Effector memory CD8-positive, alpha-beta T cell (primary cell): ENCODE results near the gene BOLA2B.

ENCODE experiments used
- ATAC-seq: fragments of 150-1000 bp; cut with Tn5 transposase; replicated peaks from 2 replicates; pipeline ENCODE4 v1.10.0; 2021; ENCODE audit warnings: mild to moderate bottlenecking, moderate library complexity
- DNase-seq, 3 experiments: peaks; one replicate each; pipeline ENCODE4 v3.0.0; 2021
- H3K27ac Mint-ChIP-seq, 2 donors: one replicate each; pipeline ENCODE4 v1.8.0; 2022; ENCODE audit warnings: mild to moderate bottlenecking in 2 of 2, mixed read lengths in 2 of 2, moderate library complexity in 2 of 2
- H3K27me3 Mint-ChIP-seq, 2 donors: one replicate each; pipeline ENCODE4 v1.8.0; 2022; ENCODE audit warnings: mixed read lengths in 2 of 2
- H3K36me3 Mint-ChIP-seq: one replicate; pipeline ENCODE4 v1.8.0; 2022; ENCODE audit warnings: mild to moderate bottlenecking, moderate library complexity, mixed read lengths; ENCODE audit not compliant: insufficient read depth
- H3K4me1 Mint-ChIP-seq, 2 donors: one replicate each; pipeline ENCODE4 v1.8.0; 2022; ENCODE audit warnings: low read depth in 2 of 2, mixed read lengths in 2 of 2
- H3K4me3 Mint-ChIP-seq, 2 donors: one replicate each; pipeline ENCODE4 v1.8.0; 2022; ENCODE audit warnings: mild to moderate bottlenecking in 2 of 2, mixed read lengths in 2 of 2, moderate library complexity in 2 of 2
- H3K9me3 Mint-ChIP-seq, 2 donors: one replicate each; pipeline ENCODE4 v1.8.0; 2022; ENCODE audit warnings: mixed read lengths in 2 of 2

The BOLA2B gene

DNA sequence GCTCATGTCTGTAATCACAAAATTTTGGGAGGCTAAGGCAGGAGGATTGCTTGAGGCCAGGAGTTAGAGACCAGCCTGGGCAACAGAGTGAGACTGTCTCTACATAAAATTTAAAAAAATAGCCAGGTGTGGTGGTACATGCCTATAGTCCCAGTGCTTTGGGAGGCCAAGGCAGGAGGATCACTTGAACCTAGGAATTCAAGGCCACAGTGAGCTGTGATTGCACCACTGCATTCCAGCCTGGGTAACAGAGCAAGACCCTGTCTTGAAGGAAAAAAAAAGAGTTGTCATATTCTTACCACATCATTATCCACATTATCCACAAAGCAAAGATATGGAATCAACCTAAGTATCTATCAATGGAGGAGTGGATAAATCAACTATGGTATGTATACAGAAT is 49.4 kb downstream of the BOLA2B start:
- Mint-ChIP-seq H3K36me3 (no peaks in the 10 kb centered on the region), H3K9me3 (no peaks in the 10 kb centered on the region), H3K27ac (peak overlapping the region; percentile 63 to 73), H3K27me3 (no peaks in the 10 kb centered on the region), H3K4me1 (peaks cover 5 to 17% of the 10 kb centered on the region in 2 donors), H3K4me3 (no peak overlapping the region)
- ATAC-seq (no peak), DNase-seq (no peak)

DNA sequence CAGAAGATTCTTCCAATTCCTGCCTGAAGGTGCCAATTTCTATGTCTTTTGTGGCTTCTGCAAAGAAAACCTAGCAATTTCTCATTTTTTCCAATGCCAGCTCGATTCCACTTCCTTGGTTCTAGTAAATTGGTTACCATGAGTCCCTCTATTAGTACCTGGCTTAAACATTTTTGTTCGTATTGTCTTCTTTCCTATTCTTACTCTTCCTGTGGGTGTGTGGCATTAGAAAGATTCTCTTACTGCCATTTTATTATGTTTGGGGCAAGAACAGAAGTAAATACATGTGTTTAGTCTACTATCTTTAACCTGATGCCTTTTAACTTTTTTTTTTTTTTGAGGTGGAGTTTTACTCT is 50.1 kb downstream of the BOLA2B start:
- Mint-ChIP-seq H3K27ac (peak overlapping the region; percentile 63 to 73), H3K36me3 (no peaks in the 10 kb centered on the region), H3K4me1 (peaks cover 5 to 17% of the 10 kb centered on the region in 2 donors), H3K4me3 (peak overlapping the region in 1 of 2 donors; percentile 32), H3K27me3 (no peaks in the 10 kb centered on the region), H3K9me3 (no peaks in the 10 kb centered on the region)
- ATAC-seq: peak; percentile 36
- no peak for DNase-seq
